ENCODE data around the gene DIPK1A. TPM values are rescaled to one million over a fixed set of nuclear protein-coding genes. Genes with fewer than 3 reads are reported as not detected.

The DIPK1A gene
- total and polyA plus RNA-seq, 2 donors (not counting 1 experiment from before 2014, with no cell fraction given), result 19.7 to 85.7 TPM

DNA sequence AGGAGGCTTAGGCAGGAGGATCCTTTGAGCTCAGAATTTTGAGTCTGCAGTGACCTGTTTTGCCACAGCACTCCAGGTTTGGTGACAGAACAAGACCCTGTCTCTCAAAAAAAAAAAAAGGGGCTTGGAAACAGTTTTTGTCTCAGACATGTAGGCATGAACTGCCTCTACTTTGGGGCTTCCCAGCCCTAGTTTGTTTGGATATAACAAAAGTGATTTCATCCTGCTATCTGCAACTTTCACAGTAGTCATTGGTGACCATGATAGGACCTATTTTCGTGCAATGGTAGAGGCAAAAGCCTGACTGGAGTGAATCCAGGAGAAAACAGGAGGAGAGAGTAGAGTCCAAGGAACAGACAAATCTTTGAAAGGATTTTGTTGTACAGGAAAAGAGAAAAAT is 156.0 kb downstream of the DIPK1A start:
- Histone ChIP-seq H4K20me1 (ENCODE audit: control insufficient read depth, extremely low read depth, insufficient read depth, low read length) (no peaks in the 10 kb centered on the region), H3K9ac (ENCODE audit: insufficient read depth, low read length) (no peak overlapping the region), H3K79me2 (ENCODE audit: control insufficient read depth, insufficient read depth, low read length) (no peaks in the 10 kb centered on the region), H3K27me3 (ENCODE audit: control insufficient read depth, insufficient read depth, low read length) (no peaks in the 10 kb centered on the region), H2AFZ (ENCODE audit: low read length) (no peak overlapping the region), H3K9me3 (ENCODE audit: control insufficient read depth, insufficient read depth, low read depth, low read length) (no peaks in the 10 kb centered on the region), H3K4me1 (ENCODE audit: control insufficient read depth, extremely low read depth, insufficient read depth, low read length) (no peaks in the 10 kb centered on the region), H3K27ac (ENCODE audit: insufficient read depth, low read length) (peak overlapping the region; percentile 53), H3K4me3 (replicated peaks in 1 of 4; ENCODE audit: control extremely low read depth in 1 of 4, insufficient read depth in 1 of 4, low read depth in 3 of 4, low read length in 4 of 4) (no peak overlapping the region), H3K36me3 (ENCODE audit: control insufficient read depth, insufficient read depth, low read length) (no peaks in the 10 kb centered on the region), H3K4me2 (ENCODE audit: extremely low read depth, insufficient read depth, low read length) (peak overlapping the region; percentile 1)
- no peak for DNase-seq (ENCODE audit: low read depth in 2 of 2)
- TF ChIP-seq, protein P1, sequence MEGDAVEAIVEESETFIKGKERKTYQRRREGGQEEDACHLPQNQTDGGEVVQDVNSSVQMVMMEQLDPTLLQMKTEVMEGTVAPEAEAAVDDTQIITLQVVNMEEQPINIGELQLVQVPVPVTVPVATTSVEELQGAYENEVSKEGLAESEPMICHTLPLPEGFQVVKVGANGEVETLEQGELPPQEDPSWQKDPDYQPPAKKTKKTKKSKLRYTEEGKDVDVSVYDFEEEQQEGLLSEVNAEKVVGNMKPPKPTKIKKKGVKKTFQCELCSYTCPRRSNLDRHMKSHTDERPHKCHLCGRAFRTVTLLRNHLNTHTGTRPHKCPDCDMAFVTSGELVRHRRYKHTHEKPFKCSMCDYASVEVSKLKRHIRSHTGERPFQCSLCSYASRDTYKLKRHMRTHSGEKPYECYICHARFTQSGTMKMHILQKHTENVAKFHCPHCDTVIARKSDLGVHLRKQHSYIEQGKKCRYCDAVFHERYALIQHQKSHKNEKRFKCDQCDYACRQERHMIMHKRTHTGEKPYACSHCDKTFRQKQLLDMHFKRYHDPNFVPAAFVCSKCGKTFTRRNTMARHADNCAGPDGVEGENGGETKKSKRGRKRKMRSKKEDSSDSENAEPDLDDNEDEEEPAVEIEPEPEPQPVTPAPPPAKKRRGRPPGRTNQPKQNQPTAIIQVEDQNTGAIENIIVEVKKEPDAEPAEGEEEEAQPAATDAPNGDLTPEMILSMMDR (conservative IDR thresholded peaks at IDR 0.05 in 1 of 2, IDR thresholded peaks at IDR 0.05 in 1 of 2; ENCODE audit: low read depth in 1 of 2, low read length in 2 of 2), result no peak
- no peak for TF ChIP-seq EZH2 (IDR thresholded peaks at IDR 0.05; ENCODE audit: low read length, missing control alignments)

DNA sequence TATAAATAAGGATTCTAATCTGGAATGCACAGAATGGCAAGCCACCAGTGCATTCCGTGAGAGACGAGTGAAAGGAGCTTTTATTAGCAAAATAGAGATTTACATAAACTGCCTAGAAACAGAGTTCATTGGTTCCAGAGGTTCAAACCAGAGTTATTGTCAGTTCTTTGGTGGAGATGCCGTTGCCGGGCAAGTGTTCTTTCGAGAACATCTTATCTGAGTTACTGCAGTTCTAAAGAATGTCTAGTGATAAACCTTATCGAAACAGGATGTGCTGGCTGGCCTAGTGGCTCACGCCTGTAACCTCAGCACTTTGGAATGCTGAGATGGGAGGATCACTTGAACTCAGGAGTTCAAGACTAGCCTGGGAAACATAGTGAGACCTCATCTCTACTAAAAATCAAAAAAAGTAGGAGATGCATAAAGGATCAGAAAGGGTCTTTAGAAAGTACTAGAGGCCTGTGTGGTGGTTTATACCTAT is 156.5 kb downstream of the DIPK1A start:
- no peaks in the 10 kb centered on the region for H3K27me3 ChIP-seq (ENCODE audit: control insufficient read depth, insufficient read depth, low read length)
- no peaks in the 10 kb centered on the region for H3K79me2 ChIP-seq (ENCODE audit: control insufficient read depth, insufficient read depth, low read length)
- peak; percentile 90 to 99 for DNase-seq (ENCODE audit: low read depth in 2 of 2)
- no peaks in the 10 kb centered on the region for H3K9me3 ChIP-seq (ENCODE audit: control insufficient read depth, insufficient read depth, low read depth, low read length)
- H3K36me3 ChIP-seq (ENCODE audit: control insufficient read depth, insufficient read depth, low read length), result no peaks in the 10 kb centered on the region
- H3K27ac ChIP-seq (ENCODE audit: insufficient read depth, low read length), result peak overlapping the region; percentile 53
- H2AFZ ChIP-seq (ENCODE audit: low read length), result no peak overlapping the region
- no peak overlapping the region for H3K4me2 ChIP-seq (ENCODE audit: extremely low read depth, insufficient read depth, low read length)
- no peaks in the 10 kb centered on the region for H4K20me1 ChIP-seq (ENCODE audit: control insufficient read depth, extremely low read depth, insufficient read depth, low read length)
- H3K4me1 ChIP-seq (ENCODE audit: control insufficient read depth, extremely low read depth, insufficient read depth, low read length), result no peaks in the 10 kb centered on the region
- H3K9ac ChIP-seq (ENCODE audit: insufficient read depth, low read length), result no peak overlapping the region
- TF ChIP-seq, protein P1 (conservative IDR thresholded peaks at IDR 0.05 in 1 of 2, IDR thresholded peaks at IDR 0.05 in 1 of 2; ENCODE audit: low read depth in 1 of 2, low read length in 2 of 2), result no peak
- no peak for TF ChIP-seq EZH2 (IDR thresholded peaks at IDR 0.05; ENCODE audit: low read length, missing control alignments)
- no peak overlapping the region for H3K4me3 ChIP-seq (replicated peaks in 1 of 4; ENCODE audit: control extremely low read depth in 1 of 4, insufficient read depth in 1 of 4, low read depth in 3 of 4, low read length in 4 of 4)

DNA sequence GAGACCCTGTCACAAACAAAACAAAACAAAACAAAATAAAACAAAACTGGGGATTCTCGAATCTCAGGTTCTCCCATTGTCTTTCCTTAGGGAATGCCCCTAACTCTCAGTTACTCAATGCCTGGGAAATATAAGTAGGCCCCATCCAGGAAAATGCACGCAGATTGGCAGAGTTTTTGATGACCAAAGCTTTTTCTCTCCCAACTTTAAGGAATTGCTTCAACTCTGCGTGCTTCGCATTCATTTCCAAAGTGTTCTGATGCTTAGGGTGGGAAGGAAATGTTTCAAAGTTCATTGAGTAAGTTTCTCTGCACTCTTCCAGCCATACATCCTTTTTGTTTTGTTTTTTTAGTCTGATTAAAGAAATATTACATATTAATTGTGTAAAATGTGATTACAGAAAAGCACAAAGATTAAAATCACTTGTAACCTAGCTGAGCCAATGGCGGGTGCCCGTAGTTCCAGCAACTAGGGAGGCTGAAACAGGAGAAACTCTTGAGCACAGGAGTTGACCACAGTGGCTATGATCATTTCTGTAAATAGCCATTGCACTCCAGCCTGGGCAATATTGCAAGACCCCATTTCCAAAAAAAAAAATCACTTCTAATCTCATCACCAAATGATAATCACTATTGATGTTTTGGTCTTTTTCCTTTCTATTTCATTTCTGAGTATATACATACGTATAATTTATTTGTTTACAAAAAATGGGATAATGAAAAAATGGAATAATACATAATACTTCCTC is 157.9 kb downstream of the DIPK1A start:
- no peak overlapping the region for H2AFZ ChIP-seq (ENCODE audit: low read length)
- no peak overlapping the region for H3K4me3 ChIP-seq (replicated peaks in 1 of 4; ENCODE audit: control extremely low read depth in 1 of 4, insufficient read depth in 1 of 4, low read depth in 3 of 4, low read length in 4 of 4)
- no peak overlapping the region for H3K27ac ChIP-seq (ENCODE audit: insufficient read depth, low read length)
- no peaks in the 10 kb centered on the region for H3K9me3 ChIP-seq (ENCODE audit: control insufficient read depth, insufficient read depth, low read depth, low read length)
- no peaks in the 10 kb centered on the region for H3K4me1 ChIP-seq (ENCODE audit: control insufficient read depth, extremely low read depth, insufficient read depth, low read length)
- no peaks in the 10 kb centered on the region for H3K79me2 ChIP-seq (ENCODE audit: control insufficient read depth, insufficient read depth, low read length)
- DNase-seq (ENCODE audit: low read depth in 2 of 2), result peak in 1 of 2 donors; percentile 16
- no peak overlapping the region for H3K4me2 ChIP-seq (ENCODE audit: extremely low read depth, insufficient read depth, low read length)
- no peak overlapping the region for H3K9ac ChIP-seq (ENCODE audit: insufficient read depth, low read length)
- H4K20me1 ChIP-seq (ENCODE audit: control insufficient read depth, extremely low read depth, insufficient read depth, low read length), result no peaks in the 10 kb centered on the region
- H3K36me3 ChIP-seq (ENCODE audit: control insufficient read depth, insufficient read depth, low read length), result no peaks in the 10 kb centered on the region
- no peaks in the 10 kb centered on the region for H3K27me3 ChIP-seq (ENCODE audit: control insufficient read depth, insufficient read depth, low read length)
- no peak for TF ChIP-seq EZH2 (IDR thresholded peaks at IDR 0.05; ENCODE audit: low read length, missing control alignments)
- TF ChIP-seq, protein P1 (conservative IDR thresholded peaks at IDR 0.05 in 1 of 2, IDR thresholded peaks at IDR 0.05 in 1 of 2; ENCODE audit: low read depth in 1 of 2, low read length in 2 of 2), result no peak

All from fibroblast of lung (primary cell).